Motor neuron (in vitro differentiated cells): Measurements from ENCODE around the gene CLSTN2. TPM values are rescaled to one million over a fixed set of nuclear protein-coding genes. Genes with fewer than 3 reads are reported as not detected.

ENCODE experiments used
- ATAC-seq, 8 experiments: fragments of 200-7000 bp; cut with Tn5 transposase; replicated peaks in 6 of 8; 2 replicates each; pipeline ENCODE4 v1.8.0; 2021; ENCODE audit warnings: mild to moderate bottlenecking in 8 of 8, moderate library complexity in 8 of 8
- H3K27ac ChIP-seq, 2 donors: fragments of 250-450 bp; sonication (Bioruptor Pico); 2 replicates each; pipeline ENCODE4 v1.9.0; 2021; ENCODE audit warnings: antibody characterized with exemption in 2 of 2, mild to moderate bottlenecking in 2 of 2, moderate library complexity in 1 of 2
- H3K4me1 ChIP-seq, 2 donors: fragments of 250-450 bp; sonication (Bioruptor Pico); replicated peaks in 1 of 2; 2 replicates each; pipeline ENCODE4 v1.6.1; 2021; ENCODE audit warnings: antibody characterized with exemption in 2 of 2, mild to moderate bottlenecking in 2 of 2, moderate library complexity in 1 of 2
- H3K4me3 ChIP-seq, 5 donors: fragments of 250-450 bp; sonication (Bioruptor Pico); 2 replicates each; pipeline ENCODE4 v1.9.0; 2021; ENCODE audit warnings: antibody characterized with exemption in 5 of 5, mild to moderate bottlenecking in 5 of 5, moderate library complexity in 4 of 5
- WGBS, 10 experiments: fragments of 450-650 bp; shearing (Covaris generic); methylation state at CpG; one replicate each; pipeline ENCODE4 v1.0.0; 2022; 5-methylcytosine and 5-hydroxymethylcytosine counted together
- in situ Hi-C, 9 experiments: fragments of 400-800 bp; cut with MboI; loops; one replicate each; pipeline ENCODE4 v1.15.0; 2021; ENCODE audit warnings: low sequenced_read_pairs in 9 of 9, low pct_unique_long_range_greater_than_20kb in 2 of 9; ENCODE audit not compliant: unreplicated experiment in 9 of 9
- total RNA-seq, 8 experiments: library from RNA; unstranded; fragments of 300-600 nt; gene quantifications; 2 replicates each; pipeline versions ENCODE4 v1.2.3 to v1.2.4, GENCODE V29; 2022

CLSTN2 gene
- total RNA-seq, 8 experiments from 2014 or later, result 1.2 to 125 (median 27.9) TPM

DNA sequence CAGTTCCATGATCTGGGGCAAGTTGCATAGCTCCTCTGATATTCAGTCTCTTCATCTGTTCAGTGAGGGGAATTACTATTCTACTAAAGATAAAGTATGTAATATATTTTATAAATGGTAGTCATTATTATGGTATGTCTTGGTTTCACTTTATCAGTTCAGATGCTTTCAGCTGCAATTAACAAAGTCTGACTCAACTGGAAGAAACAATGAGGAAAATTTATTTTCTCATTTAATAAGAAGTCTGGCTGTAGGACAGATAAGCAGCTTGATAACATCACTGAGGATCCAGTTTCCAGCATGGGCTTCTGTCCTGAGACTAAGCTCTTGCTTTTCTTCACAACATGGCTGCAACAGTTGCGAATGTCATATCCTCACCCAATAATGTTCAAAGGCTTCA, 388.6 kb downstream of the CLSTN2 start:
- Histone ChIP-seq H3K4me3 (no peak overlapping the region), H3K27ac (no peak overlapping the region), H3K4me1 (peaks cover 0 to 18% of the 10 kb centered on the region in 2 donors)
- 0 to 100% (median 43%) methylated on average over 1 of the region's 1 CpG; no CpG with 5 or more reads in 4 of the 10 experiments for WGBS, 10 experiments
- in situ Hi-C loops, result no loop called here
- ATAC-seq, result peak in 1 of 8 experiments; percentile 36

DNA sequence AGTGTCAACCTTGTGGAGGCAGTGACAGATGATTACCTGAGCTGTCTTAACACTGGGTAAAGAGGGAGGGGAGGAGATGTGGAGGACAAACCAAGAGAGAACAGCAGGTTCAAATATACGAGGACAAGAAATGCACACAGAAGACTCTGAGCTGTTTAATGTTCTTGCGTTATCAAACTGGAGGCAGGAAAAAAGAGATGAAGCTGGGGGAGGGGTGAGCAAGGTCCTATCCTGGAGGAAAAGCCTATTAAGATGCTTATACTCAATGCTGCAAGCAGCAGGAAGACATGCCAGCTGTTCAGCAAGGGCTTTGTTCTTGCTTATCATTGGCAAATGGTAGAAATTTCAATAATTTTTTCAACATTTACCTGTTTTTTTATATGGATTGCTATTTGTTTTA, 397.1 kb downstream of the CLSTN2 start:
- Histone ChIP-seq H3K4me1 (peaks cover 18 to 24% of the 10 kb centered on the region in 2 donors), H3K27ac (peak overlapping the region in 1 of 2 donors; percentile 61), H3K4me3 (no peak overlapping the region)
- WGBS, 10 experiments, result 0 to 77% (median 49%) methylated on average over 1 to 2 of the region's 2 CpGs; no CpG with 5 or more reads in 3 of the 10 experiments
- in situ Hi-C loops, result no loop called here
- ATAC-seq, result peak in 2 of 8 experiments; percentile 24 to 37

DNA sequence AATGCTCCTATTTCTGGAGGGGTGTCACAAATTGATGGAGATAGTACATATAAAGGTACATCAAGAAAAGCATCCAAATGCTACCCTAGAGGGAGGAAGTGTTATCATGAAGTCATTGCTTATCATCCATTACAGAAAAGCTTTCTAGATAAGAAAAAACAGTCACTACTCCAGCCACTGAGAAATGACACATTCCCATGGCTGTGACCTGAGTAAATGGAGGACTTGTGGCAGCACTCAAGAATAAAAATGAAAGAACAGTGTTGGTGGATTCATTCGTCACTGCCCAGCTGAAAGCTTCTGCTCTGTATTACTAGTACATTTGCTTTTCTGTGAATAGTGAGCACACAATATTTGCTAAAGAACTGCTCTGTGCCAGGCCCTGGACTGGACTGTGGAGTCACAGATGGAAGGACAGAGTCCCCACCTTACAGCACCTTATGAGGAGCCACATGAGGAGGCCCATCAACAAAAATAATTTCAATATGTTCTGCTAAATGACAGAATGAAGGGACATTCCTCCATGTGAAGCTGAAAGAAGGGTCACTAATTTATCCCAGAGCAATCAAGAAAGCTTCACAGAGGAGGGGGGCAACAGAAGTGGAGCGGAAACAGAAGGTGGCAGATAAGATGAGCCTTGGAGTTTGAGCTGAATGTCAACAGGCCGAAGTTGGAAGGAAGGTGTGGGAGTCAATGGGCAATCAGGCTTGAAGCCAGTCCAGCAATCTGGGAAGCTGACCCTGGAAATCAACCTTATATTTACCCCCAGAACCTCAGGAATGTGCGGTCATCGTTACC, 399.3 kb downstream of the CLSTN2 start:
- 0 to 100% (median 96%) methylated on average over 1 to 3 of the region's 5 CpGs; no CpG with 5 or more reads in 2 of the 10 experiments for WGBS, 10 experiments
- no peak overlapping the region for H3K4me3 ChIP-seq
- peaks cover 18 to 24% of the 10 kb centered on the region in 2 donors for H3K4me1 ChIP-seq
- H3K27ac ChIP-seq, result no peak overlapping the region
- peak in 5 of 8 experiments; percentile 58 to 73 (median 65) for ATAC-seq
- in situ Hi-C loops, result no loop called here

- no peak overlapping the region for H3K4me3 ChIP-seq
- WGBS, 10 experiments, result 0 to 60% (median 17%) methylated on average over 1 to 2 of the region's 3 CpGs; no CpG with 5 or more reads in 6 of the 10 experiments
- H3K27ac ChIP-seq, result no peak overlapping the region
- in situ Hi-C loops, result no loop called here
- peaks cover 26 to 33% of the 10 kb centered on the region in 2 donors for H3K4me1 ChIP-seq
- no peak for ATAC-seq
Observed at GRCh38 chr3:140336465-140336864, 401.5 kb downstream of the CLSTN2 start.

GRCh38 chr3:140338916-140339315, 403.9 kb downstream of the CLSTN2 start:
- no peak overlapping the region for H3K4me3 ChIP-seq
- no peak for ATAC-seq
- 49 to 100% (median 94%) methylated on average over 2 to 5 of the region's 6 CpGs; no CpG with 5 or more reads in 5 of the 10 experiments for WGBS, 10 experiments
- H3K27ac ChIP-seq, result no peak overlapping the region
- in situ Hi-C loops, result no loop called here
- H3K4me1 ChIP-seq, result peaks cover 17 to 23% of the 10 kb centered on the region in 2 donors

GRCh38 chr3:140341203-140341602, 406.2 kb downstream of the CLSTN2 start:
- Histone ChIP-seq H3K4me3 (no peak overlapping the region), H3K27ac (no peak overlapping the region), H3K4me1 (peaks cover 10 to 18% of the 10 kb centered on the region in 2 donors)
- in situ Hi-C loops, result no loop called here
- peak in 5 of 8 experiments; percentile 83 to 100 (median 98) for ATAC-seq
- WGBS, 10 experiments, result 0 to 57% (median 25%) methylated on average over 1 to 4 of the region's 5 CpGs; no CpG with 5 or more reads in 2 of the 10 experiments

- in situ Hi-C loops, result no loop called here
- Histone ChIP-seq H3K27ac (no peak overlapping the region), H3K4me3 (no peak overlapping the region), H3K4me1 (peaks cover 10 to 18% of the 10 kb centered on the region in 2 donors)
- no peak for ATAC-seq
- WGBS, 10 experiments, result 46 to 98% (median 82%) methylated on average over 2 to 5 of the region's 5 CpGs; no CpG with 5 or more reads in 3 of the 10 experiments
Observed at GRCh38 chr3:140341817-140342403, 406.9 kb downstream of the CLSTN2 start.

GRCh38 chr3:140342668-140343067, 407.7 kb downstream of the CLSTN2 start:
- WGBS, 10 experiments, result 0 to 94% (median 73%) methylated on average over 1 to 2 of the region's 2 CpGs; no CpG with 5 or more reads in 4 of the 10 experiments
- Histone ChIP-seq H3K4me1 (peaks cover 10 to 18% of the 10 kb centered on the region in 2 donors), H3K27ac (no peak overlapping the region), H3K4me3 (no peak overlapping the region)
- ATAC-seq, result no peak
- in situ Hi-C loops, result no loop called here

- peaks cover 10 to 18% of the 10 kb centered on the region in 2 donors for H3K4me1 ChIP-seq
- ATAC-seq, result no peak
- in situ Hi-C loops, result no loop called here
- WGBS, 10 experiments, result 0 to 98% (median 83%) methylated on average over 1 to 8 of the region's 8 CpGs; no CpG with 5 or more reads in 1 of the 10 experiments
- H3K27ac ChIP-seq, result no peak overlapping the region
- no peak overlapping the region for H3K4me3 ChIP-seq
Observed at GRCh38 chr3:140343211-140344081, 408.5 kb downstream of the CLSTN2 start.

- in situ Hi-C loops, result no loop called here
- no peak overlapping the region for H3K27ac ChIP-seq
- peaks cover 10 to 18% of the 10 kb centered on the region in 2 donors for H3K4me1 ChIP-seq
- WGBS, 10 experiments, result 10 to 100% (median 68%) methylated on average over 2 to 5 of the region's 5 CpGs; no CpG with 5 or more reads in 5 of the 10 experiments
- no peak overlapping the region for H3K4me3 ChIP-seq
- ATAC-seq, result peak in 1 of 8 experiments; percentile 57
Observed at GRCh38 chr3:140344082-140344454, 409.1 kb downstream of the CLSTN2 start.

DNA sequence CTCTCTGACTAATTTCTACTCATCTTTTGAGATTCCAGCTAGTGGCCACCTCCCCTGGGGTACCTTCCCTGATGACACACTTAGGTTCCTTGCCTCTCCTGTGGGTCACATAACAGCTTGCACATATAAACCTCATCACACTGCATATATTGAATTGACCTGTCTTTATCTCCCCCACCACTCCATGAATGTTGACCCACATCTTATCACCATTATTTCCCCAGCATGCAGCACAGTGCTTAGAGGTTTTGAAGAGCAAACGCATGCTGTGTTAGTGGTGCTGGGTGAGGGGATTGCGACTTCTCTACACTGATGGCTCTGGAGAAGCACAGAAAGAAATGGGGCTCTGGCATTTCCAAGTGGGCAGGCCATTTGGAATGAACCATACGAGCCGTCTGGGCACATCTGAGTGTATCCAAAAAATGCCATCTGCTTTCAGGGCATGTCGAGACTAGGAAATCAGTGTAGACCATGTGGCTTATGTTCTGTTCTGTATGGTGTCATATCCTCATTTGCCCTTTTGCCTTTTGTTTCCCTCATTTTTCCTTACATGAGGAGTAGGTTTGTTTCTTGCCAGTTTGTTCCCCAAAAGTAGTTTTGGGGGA, 409.7 kb downstream of the CLSTN2 start:
- no peak overlapping the region for H3K27ac ChIP-seq
- in situ Hi-C loops, result no loop called here
- peaks cover 10 to 18% of the 10 kb centered on the region in 2 donors for H3K4me1 ChIP-seq
- H3K4me3 ChIP-seq, result no peak overlapping the region
- ATAC-seq, result no peak
- WGBS, 10 experiments, result 0 to 100% (median 46%) methylated on average over 1 to 3 of the region's 5 CpGs; no CpG with 5 or more reads in 4 of the 10 experiments

DNA sequence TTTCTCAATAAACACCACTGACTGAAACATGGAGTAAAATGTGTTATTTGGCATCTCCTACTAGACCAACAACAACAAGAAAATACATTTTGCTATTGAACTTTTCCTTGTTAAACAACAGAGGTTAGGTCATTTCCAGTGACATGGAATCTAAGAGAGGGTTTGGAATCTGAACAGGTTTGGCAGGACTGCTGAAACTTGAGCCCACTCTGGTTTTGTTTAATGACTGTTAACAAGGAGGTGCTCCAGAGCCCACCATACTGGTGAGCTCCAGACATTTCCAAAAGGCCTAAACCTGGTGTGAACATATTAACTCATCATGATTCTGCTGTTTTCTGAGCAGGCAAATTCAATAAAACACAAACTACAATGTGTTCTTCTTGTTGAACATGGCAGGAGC, 412.2 kb downstream of the CLSTN2 start:
- H3K4me1 ChIP-seq, result peaks cover 0 to under 1% of the 10 kb centered on the region in 2 donors
- ATAC-seq, result no peak
- no peak overlapping the region for H3K27ac ChIP-seq
- H3K4me3 ChIP-seq, result no peak overlapping the region
- in situ Hi-C loops, result no loop called here
